ENCODE measurements around the gene CD27.

- no peak for TF ChIP-seq CTCF (IDR thresholded peaks at IDR 0.05; ENCODE audit: insufficient read depth, low read length, poor library complexity, severe bottlenecking)
- no peak for TF ChIP-seq EZH2phosphoT487 (conservative IDR thresholded peaks at IDR 0.05; ENCODE audit: low read length)
These were observed 28.2 kb upstream of the CD27 start for GRCh38 chr12:6416596-6416995.

Data from SU-DHL-6 (cell line).